Astrocyte (in vitro differentiated cells and primary cell): ENCODE measurements around the gene DYSF.

Source experiments
- EZH2 ChIP-seq: IDR thresholded peaks from 2 replicates; pipeline ENCODE4 v1.6.1; 2012; ENCODE audit warnings: mild to moderate bottlenecking, low read length, inconsistent platforms; ENCODE audit not compliant: insufficient read depth
- TF ChIP-seq, protein P1 (sequence below): IDR thresholded peaks from 2 replicates; pipeline ENCODE4 v1.5.1; 2011; ENCODE audit warnings: low read depth, mild to moderate bottlenecking, inconsistent platforms, low read length, moderate library complexity; ENCODE audit not compliant: insufficient read depth

GRCh38 chr2:71714601-71715240 is 261.4 kb downstream of the DYSF start:
- TF ChIP-seq, protein P1, sequence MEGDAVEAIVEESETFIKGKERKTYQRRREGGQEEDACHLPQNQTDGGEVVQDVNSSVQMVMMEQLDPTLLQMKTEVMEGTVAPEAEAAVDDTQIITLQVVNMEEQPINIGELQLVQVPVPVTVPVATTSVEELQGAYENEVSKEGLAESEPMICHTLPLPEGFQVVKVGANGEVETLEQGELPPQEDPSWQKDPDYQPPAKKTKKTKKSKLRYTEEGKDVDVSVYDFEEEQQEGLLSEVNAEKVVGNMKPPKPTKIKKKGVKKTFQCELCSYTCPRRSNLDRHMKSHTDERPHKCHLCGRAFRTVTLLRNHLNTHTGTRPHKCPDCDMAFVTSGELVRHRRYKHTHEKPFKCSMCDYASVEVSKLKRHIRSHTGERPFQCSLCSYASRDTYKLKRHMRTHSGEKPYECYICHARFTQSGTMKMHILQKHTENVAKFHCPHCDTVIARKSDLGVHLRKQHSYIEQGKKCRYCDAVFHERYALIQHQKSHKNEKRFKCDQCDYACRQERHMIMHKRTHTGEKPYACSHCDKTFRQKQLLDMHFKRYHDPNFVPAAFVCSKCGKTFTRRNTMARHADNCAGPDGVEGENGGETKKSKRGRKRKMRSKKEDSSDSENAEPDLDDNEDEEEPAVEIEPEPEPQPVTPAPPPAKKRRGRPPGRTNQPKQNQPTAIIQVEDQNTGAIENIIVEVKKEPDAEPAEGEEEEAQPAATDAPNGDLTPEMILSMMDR = no peak
- no peak for TF ChIP-seq EZH2
